ENCODE results near the gene SPINK5.

SPINK5 gene

GRCh38 chr5:148176480-148176879 is 112.7 kb downstream of the SPINK5 start:
- DNase-seq = no peak
- TF ChIP-seq GATA1 (IDR thresholded peaks at IDR 0.05; ENCODE audit: low read depth, low read length) (no peak), POLR2A (IDR thresholded peaks at IDR 0.05; ENCODE audit: low read length) (no peak)

GRCh38 chr5:148177207-148177606 is 113.4 kb downstream of the SPINK5 start:
- TF ChIP-seq GATA1 (IDR thresholded peaks at IDR 0.05; ENCODE audit: low read depth, low read length) = no peak
- TF ChIP-seq POLR2A (IDR thresholded peaks at IDR 0.05; ENCODE audit: low read length) = no peak
- no peak for DNase-seq

GRCh38 chr5:148179234-148179824 is 115.5 kb downstream of the SPINK5 start:
- TF ChIP-seq POLR2A (IDR thresholded peaks at IDR 0.05; ENCODE audit: low read length) = no peak
- no peak for TF ChIP-seq GATA1 (IDR thresholded peaks at IDR 0.05; ENCODE audit: low read depth, low read length)
- DNase-seq = peak; percentile 64 to 72

GRCh38 chr5:148186248-148187003 is 122.6 kb downstream of the SPINK5 start:
- DNase-seq = no peak
- no peak for TF ChIP-seq GATA1 (IDR thresholded peaks at IDR 0.05; ENCODE audit: low read depth, low read length)
- no peak for TF ChIP-seq POLR2A (IDR thresholded peaks at IDR 0.05; ENCODE audit: low read length)

Measured in erythroblast (primary cell).